Endometrial microvascular endothelial cells (primary cell): ENCODE results near the gene TRMT61A. TPM values are rescaled to one million over a fixed set of nuclear protein-coding genes. Genes with fewer than 3 reads are reported as not detected.
"Not testable (repeated sequence)": the region's sequence is repeated elsewhere in the genome, so short reads cannot be mapped to it uniquely, and the experiment has no call there.

Experiments used
- in situ Hi-C: cut with HindIII; loops from 2 replicates; pipeline ENCODE4 v1.10.0; 2017; ENCODE audit warnings: low sequenced_read_pairs, low pct_unique_long_range_greater_than_20kb; ENCODE audit errors: inconsistent ontology term
- total RNA-seq: library from RNA; depleted of rRNA; stranded (reverse); fragments of >200 nt; gene quantifications from one replicate; pipeline ENCODE4 v1.2.3, GENCODE V29; 2015; ENCODE audit errors: inconsistent ontology term

Gene TRMT61A
- total RNA-seq, 1 donor from 2014 or later, result 10.3 TPM

DNA sequence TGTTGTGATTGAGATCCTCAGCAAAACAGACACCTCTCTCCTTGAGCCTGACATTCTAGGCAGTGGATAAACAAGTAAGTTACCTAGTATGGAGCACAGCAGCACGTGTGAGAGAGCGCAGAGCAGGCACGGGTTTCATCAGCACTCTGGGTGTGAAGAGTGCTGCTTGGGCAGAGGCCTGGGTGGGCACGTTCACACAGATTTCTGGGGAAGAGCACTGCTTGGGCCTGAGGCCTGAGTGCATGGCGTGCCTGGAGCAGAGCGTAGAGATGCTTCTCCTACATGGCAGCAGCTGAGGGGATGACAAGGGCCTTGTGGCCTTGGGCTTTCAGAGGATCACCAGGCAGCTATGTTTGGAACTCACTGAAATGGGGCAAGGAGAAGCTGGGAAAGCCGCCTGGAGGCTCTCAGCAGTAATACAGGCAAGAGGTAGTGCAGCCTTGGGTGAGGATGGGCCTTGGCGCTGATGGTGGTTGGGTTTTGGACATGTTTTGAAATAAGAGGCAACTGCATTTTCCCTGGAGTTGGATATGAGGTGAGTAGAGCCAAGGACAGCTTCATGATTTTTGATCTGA lies 23.9 kb upstream of the TRMT61A start:
- in situ Hi-C loops, result no loop called here

GRCh38 chr14:103507751-103508150 lies 21.2 kb upstream of the TRMT61A start:
- in situ Hi-C loops, result no loop called here

- in situ Hi-C loops, result no loop called here
Measured at GRCh38 chr14:103508521-103509329, 20.3 kb upstream of the TRMT61A start.

GRCh38 chr14:103509864-103510723 lies 18.9 kb upstream of the TRMT61A start:
- in situ Hi-C loops, result no loop called here

- in situ Hi-C loops, result no loop called here
Measured at GRCh38 chr14:103510724-103511693, 18.0 kb upstream of the TRMT61A start.

GRCh38 chr14:103512180-103512579 lies 16.8 kb upstream of the TRMT61A start:
- in situ Hi-C loops, result not testable (repeated sequence)

DNA sequence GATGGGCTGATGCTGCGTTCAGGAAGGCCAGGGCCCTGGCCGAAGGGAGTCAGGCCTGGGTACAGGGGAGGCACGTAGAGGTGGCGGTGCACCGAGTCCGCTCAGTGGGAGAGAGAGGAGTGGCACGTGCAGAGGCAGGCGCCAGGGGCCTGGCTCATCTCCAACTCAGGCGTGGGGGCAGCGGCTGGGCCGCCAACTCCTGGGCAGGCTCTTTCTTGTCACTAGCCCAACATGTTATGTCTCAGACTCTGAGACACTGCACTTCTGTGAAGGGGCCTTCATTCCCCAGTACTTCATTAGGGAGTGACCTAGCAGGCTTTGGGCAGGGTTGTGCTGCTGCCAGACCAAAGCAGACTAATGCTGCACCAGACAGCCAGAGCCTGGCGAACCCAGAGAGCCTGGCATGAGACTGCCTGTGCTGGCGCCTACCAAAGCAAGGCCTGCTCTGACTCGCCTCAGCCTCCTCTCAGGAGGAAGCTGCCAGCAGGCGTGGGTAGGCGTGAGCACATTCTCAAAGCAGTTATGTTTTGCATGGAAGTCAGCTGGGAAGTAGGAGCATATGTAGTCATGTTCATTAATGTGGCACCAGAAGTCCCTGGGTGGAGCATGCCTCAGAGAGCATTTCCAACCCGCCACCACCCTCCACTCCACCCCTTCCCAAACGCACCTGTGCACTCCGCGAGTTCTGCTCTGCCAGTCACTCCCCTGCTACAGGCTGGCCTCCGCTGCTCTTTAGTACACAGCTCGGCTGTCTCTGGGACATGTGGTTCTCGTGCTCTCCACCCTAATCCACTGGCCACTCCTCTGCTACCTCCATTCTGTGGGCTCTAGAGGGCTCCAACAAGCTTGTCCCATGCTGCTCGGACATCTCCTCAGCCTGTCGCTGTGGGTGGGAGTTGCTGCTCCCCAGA lies 16.0 kb upstream of the TRMT61A start:
- in situ Hi-C loops, result no loop called here

DNA sequence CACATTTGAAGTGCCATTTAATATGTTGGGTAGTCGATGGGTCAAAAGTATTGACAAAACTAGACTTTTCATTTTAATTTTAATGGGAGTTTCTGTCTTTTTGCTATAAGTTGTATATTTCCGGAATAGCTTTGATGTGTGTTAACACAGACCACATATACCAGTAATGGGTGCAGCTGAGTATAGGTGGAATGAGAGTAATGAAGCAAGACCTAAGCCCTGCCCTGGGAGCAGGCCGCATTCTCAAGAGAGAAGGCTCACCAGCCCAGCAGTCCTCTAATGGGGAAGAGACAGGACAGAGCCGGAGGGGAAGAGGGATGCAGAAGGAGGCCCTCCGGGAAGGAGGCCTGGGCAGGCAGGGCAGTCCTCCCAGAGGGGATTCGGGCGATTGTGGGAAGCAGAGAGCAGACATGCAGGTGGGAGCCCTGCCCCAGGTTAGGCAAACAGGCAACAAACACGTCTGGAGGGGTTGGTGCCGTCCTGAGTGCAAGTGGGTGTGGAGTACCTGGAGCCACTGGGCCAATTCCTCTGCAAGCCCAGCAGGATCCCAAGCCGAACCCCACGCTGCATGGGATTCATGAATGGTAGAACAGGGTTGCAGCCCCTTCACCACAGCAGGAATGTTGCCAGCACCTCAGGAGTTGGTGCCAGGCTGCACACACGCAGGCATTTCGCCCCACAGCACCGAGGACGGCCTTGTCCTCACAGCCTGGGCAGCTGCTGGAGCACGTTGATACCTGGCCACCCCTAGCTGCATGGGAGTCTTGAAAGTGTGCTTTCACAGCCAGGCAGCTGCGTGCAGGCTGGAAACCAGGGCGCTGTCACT lies 14.2 kb upstream of the TRMT61A start:
- in situ Hi-C loops, result no loop called here

DNA sequence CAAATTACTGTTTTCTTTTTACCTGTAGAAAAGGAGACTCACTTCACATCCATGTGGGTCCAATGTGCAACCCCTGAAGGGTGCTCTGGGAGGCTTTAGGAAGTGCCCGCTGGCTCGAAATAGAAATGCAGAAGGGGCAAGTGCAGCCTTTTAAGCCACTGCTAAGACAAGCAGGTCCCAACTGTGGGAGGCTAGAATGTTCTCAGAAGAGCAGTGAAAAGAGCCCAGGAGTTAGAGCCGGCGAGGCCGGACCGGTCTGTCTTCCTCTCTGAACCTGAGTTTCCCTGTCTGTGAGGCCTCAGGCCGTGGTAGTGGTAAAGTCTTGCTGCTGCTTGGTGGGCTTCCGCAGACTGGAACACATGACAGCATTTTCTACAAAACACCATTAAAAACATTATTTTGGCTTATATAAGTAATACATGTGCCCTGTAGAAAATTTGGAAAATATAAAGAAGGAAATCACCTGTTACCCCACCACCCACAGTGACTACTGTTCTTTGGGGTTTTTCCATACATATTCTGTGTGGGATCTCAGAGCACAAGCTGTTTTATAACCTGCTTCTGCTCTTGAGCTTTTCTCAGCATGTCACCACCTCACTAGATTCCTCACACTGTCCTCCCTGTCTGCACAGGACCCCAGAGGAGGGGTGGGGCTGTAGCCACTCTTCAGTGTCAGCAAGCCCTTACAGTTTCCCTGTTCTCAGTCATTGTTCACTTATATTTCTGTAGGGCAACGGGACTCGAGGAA lies 12.4 kb upstream of the TRMT61A start:
- in situ Hi-C loops, result no loop called here

DNA sequence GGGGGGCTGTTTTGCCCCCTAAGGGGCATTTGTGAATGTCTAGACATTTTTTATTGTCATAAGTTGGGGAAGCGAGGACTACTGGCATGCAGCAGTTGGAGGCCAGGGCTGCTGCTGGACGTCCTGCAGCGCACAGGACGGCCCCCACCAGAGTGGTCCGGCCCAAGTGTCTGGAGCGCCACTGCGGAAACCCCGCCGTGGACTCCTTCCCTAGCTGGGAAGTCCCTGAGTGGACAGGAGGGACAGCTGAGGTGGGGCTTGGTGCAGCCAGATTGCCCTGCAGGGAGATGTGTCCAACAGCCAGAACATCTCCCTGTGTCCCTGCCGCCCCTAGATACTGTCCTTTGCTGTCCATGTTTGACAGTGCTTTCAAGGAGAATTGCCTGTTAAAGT lies 11.8 kb upstream of the TRMT61A start:
- in situ Hi-C loops, result no loop called here

DNA sequence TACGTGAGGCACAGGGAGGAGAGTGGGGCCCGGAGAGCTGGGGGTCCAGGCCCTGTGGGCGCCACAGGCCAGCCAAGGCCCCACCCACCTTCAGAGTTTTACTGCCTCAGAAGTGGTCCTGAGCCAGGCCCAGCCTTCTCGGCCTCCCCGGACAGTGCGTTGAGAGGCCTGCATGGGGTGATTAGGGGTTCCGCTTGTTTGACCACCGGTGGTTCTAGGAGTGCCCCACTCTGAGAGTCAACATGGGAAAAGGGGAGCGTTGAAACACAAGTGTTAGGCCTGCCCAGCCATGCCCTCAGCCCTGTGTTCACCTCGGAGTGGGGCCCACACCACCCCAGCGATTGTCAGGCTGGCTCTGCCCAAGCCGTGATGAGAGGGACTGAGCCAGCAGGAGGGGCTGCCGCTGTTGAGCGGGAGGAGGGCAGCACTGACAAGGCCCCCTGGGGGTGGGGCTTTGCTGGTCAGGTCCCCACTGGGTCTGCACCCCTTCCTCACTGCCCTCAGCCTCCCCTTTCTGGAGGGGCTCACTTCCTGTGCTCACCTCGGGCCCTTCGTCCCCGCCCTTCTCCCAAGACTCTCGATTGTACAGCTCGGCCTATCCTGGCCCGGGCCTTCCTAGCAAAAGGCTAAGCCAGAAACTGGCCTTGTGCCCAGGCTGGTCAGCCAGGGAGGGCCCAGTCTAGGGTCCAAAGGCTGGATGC lies 11.1 kb upstream of the TRMT61A start:
- in situ Hi-C loops, result no loop called here

DNA sequence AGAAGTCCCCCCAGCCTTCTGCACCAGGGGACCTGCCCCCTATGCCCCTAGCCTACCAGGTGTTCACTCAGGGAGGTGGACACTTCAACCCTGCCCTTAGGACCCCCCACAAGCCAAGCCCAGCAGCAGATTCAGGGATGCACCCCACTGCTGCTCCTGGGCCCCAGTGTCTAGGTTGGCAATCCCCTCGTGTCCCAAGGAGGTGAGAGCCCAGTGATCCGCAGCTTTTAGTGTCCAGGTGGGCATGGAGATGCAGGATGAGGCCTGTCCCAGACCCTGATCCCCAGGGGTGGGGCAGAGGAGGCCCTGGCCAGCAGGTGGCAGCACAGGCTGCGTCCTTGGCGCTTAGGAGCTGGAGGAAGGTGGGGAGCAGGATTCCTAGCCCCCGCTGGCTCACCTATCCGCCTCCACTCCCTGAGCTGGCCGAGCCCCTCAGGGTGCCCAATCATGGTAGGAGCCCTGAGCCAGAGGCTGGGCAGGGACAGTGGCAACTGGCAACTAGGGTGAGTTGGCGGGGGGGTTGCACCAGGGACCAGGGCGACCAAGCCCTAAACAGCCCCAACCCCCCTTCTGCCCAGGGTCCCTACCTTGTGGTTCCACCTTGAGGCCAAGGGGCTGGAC lies 10.5 kb upstream of the TRMT61A start:
- in situ Hi-C loops, result no loop called here

DNA sequence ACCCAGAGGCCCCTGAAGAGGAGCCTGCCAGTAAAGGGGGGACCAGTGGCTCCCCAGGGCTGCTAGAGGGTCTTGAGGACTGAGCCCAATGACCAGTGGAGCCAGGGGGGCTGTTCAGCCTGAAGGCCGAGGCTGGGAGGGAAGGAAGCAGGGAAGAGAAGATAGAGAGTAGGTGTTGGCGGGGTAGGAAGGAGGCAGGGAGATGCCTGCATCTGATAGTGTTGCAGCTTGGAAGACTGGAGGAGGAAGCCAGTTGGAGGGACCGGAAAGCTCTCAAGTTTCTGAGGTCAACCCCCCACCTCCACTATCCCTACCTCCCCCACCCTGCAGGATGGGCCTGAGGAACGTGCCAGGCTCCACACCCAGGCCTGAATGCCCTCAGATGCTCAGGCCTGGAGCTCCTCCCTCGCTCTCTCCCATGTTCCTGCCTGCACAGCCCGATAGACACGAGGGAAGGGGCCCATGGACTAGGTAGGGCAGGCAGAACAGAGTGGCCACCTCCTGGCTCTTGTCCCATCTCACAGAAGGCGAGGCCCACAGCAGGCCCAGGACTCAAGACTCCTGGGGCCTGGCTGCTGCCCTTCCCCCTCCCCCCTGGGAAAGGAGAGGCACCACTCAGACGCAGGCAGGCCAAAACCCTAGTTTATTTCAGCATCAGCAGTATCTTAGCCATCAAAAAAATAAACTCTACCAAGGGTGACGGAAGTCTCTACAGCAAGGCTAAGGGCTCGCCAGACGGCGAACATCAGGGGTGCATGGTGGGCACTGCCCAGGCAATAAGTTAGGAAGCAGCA lies 9.8 kb upstream of the TRMT61A start:
- in situ Hi-C loops, result no loop called here

GRCh38 chr14:103519837-103520212 lies 9.2 kb upstream of the TRMT61A start:
- in situ Hi-C loops, result no loop called here

DNA sequence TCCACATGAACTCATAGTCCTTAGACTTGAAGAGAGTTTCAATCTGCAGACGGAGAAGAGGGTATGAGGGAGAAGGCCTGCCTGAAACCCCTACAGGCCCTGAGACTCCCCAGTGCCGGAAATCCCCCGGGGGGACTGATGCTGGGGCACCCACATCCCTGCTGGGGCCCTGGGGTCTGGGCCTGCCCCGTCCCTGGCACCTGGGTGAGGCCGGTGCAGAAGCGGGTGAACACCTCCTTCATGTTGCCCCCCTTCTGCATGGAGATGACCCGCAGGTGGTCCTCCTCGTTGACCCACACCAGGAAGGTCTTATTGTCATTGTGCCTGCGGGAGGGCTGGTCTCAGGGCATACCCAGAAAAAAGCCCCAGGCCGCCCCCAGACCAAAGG lies 8.7 kb upstream of the TRMT61A start:
- in situ Hi-C loops, result no loop called here
